ENCODE data around the gene MYO9B. TPM values are rescaled to one million over a fixed set of nuclear protein-coding genes. Genes with fewer than 3 reads are reported as not detected.

Gene MYO9B
- total RNA-seq, 1 experiment from 2014 or later: 74.6 TPM

DNA sequence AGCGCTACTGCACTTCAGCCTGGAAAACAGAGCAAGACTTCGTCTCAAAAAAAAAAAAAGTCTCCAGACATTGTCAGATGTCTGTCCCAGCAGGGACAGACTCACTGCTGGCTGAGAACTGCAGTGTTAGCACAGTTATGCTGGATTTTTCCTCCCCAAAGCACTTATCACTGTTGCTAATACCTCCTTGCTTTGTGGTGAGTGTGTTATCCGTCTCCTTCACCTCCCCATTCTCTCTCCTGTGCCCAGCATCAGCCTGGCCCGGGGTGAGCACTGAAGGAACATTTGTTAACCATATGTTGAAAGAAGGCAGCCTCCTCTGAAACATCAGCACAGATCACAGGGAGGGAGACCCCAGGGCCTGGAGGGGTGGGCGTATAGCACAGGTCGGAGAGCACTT, 11.3 kb downstream of the MYO9B start (continued):
- TF ChIP-seq, protein P1, sequence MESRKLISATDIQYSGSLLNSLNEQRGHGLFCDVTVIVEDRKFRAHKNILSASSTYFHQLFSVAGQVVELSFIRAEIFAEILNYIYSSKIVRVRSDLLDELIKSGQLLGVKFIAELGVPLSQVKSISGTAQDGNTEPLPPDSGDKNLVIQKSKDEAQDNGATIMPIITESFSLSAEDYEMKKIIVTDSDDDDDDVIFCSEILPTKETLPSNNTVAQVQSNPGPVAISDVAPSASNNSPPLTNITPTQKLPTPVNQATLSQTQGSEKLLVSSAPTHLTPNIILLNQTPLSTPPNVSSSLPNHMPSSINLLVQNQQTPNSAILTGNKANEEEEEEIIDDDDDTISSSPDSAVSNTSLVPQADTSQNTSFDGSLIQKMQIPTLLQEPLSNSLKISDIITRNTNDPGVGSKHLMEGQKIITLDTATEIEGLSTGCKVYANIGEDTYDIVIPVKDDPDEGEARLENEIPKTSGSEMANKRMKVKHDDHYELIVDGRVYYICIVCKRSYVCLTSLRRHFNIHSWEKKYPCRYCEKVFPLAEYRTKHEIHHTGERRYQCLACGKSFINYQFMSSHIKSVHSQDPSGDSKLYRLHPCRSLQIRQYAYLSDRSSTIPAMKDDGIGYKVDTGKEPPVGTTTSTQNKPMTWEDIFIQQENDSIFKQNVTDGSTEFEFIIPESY (IDR thresholded peaks at IDR 0.05; ENCODE audit: extremely low read depth, insufficient replicate concordance, low read length): no peak
- TF ChIP-seq, protein P2, sequence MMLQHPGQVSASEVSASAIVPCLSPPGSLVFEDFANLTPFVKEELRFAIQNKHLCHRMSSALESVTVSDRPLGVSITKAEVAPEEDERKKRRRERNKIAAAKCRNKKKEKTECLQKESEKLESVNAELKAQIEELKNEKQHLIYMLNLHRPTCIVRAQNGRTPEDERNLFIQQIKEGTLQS (IDR thresholded peaks at IDR 0.05): no peak

DNA sequence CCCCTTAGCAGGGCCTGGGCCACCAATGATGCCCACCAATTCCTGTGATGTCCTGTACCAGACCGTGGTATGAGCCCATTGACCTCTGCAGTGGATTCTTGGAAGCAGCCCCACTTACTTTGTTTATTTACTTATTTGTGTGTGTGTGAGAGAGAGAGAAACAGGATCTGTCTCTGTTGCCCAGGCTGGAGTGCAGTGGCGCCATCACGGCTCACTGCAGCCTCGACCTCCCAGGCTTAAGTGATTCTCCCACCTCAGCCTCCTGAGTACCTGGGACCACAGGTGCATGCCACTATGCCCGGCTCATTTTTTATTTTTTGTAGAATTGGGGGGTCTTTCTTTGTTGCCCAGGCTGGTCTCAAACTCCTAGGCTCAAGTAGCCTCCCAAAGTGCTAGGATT, 13.0 kb downstream of the MYO9B start:
- peaks cover 0 to 5% of the 10 kb centered on the region in 2 experiments; a peak in 1 of 4 replicates for H3K4me1 ChIP-seq (ENCODE audit: control insufficient read depth in 1 of 2, insufficient read depth in 2 of 2, low read length in 2 of 2)
- ChIA-PET CTCF (no interaction called here), POLR2A (no interaction called here), RAD21 (ENCODE audit: low non-redundant PET in 1 of 2, low total read pairs in 2 of 2, uncharacterized antibody in 2 of 2, unreplicated experiment in 2 of 2) (no interaction called here)
- H3K9ac ChIP-seq (ENCODE audit: low read length): no peak overlapping the region
- TF ChIP-seq, protein P1 (IDR thresholded peaks at IDR 0.05; ENCODE audit: extremely low read depth, insufficient replicate concordance, low read length): no peak
- no peak for TF ChIP-seq JUND (IDR thresholded peaks at IDR 0.05)
- TF ChIP-seq, protein P3, sequence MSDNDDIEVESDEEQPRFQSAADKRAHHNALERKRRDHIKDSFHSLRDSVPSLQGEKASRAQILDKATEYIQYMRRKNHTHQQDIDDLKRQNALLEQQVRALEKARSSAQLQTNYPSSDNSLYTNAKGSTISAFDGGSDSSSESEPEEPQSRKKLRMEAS (IDR thresholded peaks at IDR 0.05): no peak
- TF ChIP-seq ELF1 (IDR thresholded peaks at IDR 0.05; ENCODE audit: borderline replicate concordance, low read depth): no peak
- no peak for TF ChIP-seq SRF (IDR thresholded peaks at IDR 0.05; ENCODE audit: low read depth)
- no peak overlapping the region for H3K4me2 ChIP-seq (ENCODE audit: low read length)
- no peaks in the 10 kb centered on the region for H4K20me1 ChIP-seq (ENCODE audit: insufficient read depth)
- BruUV-seq (replicated peaks): no TSS peak
- H3K9me3 ChIP-seq (ENCODE audit: control insufficient read depth in 1 of 2, insufficient read depth in 1 of 2, low read depth in 1 of 2, low read length in 2 of 2): no peaks in the 10 kb centered on the region
- H3K79me2 ChIP-seq (ENCODE audit: insufficient read depth, low read length): peaks cover 93% of the 10 kb centered on the region
- no peak for DNase-seq (ENCODE audit: low read depth, low spot score)
- ATAC-seq: no peak
- no peak overlapping the region for H2AFZ ChIP-seq (ENCODE audit: low read depth, low read length, poor library complexity, severe bottlenecking)
- no peaks in the 10 kb centered on the region; a peak in 1 of 4 replicates for H3K36me3 ChIP-seq (ENCODE audit: control insufficient read depth in 1 of 2, insufficient read depth in 2 of 2, low read length in 2 of 2)
- intact Hi-C loops (cut with micrococcal nuclease): no loop called here
- no peak overlapping the region for H3K4me3 ChIP-seq (replicated peaks in 1 of 2; ENCODE audit: low read depth in 1 of 2, low read length in 2 of 2)
- H3K27ac ChIP-seq (ENCODE audit: low read depth, low read length): no peak overlapping the region
- H3K9me2 ChIP-seq (ENCODE audit: insufficient read depth): no peaks in the 10 kb centered on the region
- H3K27me3 ChIP-seq (ENCODE audit: insufficient read depth, low read length): no peaks in the 10 kb centered on the region

Data from HCT116 (cell line).